ENCODE results near the gene CLDN20.

The CLDN20 gene

DNA sequence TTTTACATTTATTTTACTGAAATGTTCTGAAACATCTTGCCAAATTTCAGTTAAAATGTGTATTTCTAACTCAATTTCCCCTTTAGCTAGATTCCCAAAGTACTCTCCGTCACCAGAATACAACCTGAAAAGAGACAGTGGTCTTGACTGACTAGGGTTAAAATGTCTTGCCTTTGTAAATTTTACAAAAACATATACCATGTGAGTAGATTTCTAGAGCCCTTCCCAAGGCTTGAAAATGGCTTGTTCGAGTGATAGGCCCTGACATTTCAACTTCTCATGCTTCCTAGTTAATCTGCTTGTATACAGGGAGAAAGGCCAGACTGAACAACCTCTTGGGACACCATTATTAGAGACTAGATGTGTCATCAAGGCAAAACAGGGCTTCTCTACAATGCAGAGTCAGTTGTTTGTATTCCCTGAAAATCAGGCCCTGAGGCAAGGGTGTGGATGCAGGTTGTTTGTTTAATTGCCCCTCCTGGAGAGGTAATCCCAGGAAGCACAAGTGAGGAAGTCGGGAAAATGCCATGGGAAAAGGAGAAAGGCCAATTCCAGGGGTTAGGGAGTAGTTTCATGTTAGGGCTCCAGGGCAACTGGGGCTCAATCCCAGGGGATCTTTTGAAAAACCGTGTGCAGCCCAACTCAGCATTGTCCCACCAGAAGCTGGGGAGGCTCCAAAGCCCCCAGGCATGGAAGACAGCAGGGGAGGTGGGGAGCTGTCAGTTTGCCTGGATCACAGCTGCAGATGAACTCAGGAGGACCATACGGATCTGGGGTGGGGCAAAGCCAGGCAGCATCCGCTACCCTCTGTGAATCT, 62.1 kb downstream of the CLDN20 start:
- no peak overlapping the region for H3K27ac ChIP-seq (ENCODE audit: extremely low read depth, low read depth, low read length)
- H3K9me3 ChIP-seq (ENCODE audit: control insufficient read depth, insufficient read depth, low read depth, low read length) = no peaks in the 10 kb centered on the region
- ChIA-PET CTCF (interaction anchor here (0.7 to 1.3 kb wide), 3 partner anchors 10 to 397 kb away, joined by 3 to 8 read pairs (median 5); no protein-coding TSS in a partner anchor), POLR2A (no interaction called here)
- no peak overlapping the region for H3K4me3 ChIP-seq (ENCODE audit: low read depth, low read length)
- TF ChIP-seq, protein P1, sequence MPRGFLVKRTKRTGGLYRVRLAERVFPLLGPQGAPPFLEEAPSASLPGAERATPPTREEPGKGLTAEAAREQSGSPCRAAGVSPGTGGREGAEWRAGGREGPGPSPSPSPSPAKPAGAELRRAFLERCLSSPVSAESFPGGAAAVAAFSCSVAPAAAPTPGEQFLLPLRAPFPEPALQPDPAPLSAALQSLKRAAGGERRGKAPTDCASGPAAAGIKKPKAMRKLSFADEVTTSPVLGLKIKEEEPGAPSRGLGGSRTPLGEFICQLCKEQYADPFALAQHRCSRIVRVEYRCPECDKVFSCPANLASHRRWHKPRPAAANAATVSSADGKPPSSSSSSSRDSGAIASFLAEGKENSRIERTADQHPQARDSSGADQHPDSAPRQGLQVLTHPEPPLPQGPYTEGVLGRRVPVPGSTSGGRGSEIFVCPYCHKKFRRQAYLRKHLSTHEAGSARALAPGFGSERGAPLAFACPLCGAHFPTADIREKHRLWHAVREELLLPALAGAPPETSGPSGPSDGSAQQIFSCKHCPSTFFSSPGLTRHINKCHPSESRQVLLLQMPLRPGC (tag by site-specific recombination; IDR thresholded peaks at IDR 0.05) = no peak
- TF ChIP-seq GLIS1 (tag by site-specific recombination; IDR thresholded peaks at IDR 0.05) (no peak), ZNF239 (tag by site-specific recombination; IDR thresholded peaks at IDR 0.05) (no peak), ZNF121 (tag by site-specific recombination; IDR thresholded peaks at IDR 0.05) (no peak), ZNF426 (tag by site-specific recombination; IDR thresholded peaks at IDR 0.05) (no peak), ZNF701 (tag by site-specific recombination; IDR thresholded peaks at IDR 0.05) (no peak), ZNF366 (tag by site-specific recombination; conservative IDR thresholded peaks at IDR 0.05) (no peak), BCL11B (tag by site-specific recombination; IDR thresholded peaks at IDR 0.05; ENCODE audit: low read depth) (no peak)
- TF ChIP-seq, protein P2, sequence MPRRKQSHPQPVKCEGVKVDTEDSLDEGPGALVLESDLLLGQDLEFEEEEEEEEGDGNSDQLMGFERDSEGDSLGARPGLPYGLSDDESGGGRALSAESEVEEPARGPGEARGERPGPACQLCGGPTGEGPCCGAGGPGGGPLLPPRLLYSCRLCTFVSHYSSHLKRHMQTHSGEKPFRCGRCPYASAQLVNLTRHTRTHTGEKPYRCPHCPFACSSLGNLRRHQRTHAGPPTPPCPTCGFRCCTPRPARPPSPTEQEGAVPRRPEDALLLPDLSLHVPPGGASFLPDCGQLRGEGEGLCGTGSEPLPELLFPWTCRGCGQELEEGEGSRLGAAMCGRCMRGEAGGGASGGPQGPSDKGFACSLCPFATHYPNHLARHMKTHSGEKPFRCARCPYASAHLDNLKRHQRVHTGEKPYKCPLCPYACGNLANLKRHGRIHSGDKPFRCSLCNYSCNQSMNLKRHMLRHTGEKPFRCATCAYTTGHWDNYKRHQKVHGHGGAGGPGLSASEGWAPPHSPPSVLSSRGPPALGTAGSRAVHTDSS (tag by site-specific recombination; IDR thresholded peaks at IDR 0.05) = no peak
- no peaks in the 10 kb centered on the region for H3K36me3 ChIP-seq (ENCODE audit: control insufficient read depth in 2 of 2, insufficient read depth in 1 of 2, low read length in 2 of 2)
- no peaks in the 10 kb centered on the region for H3K4me1 ChIP-seq (ENCODE audit: control insufficient read depth, insufficient read depth, low read length)
